Chondrocyte (in vitro differentiated cells): ENCODE measurements around the gene MIF. TPM values are rescaled to one million over a fixed set of nuclear protein-coding genes. Genes with fewer than 3 reads are reported as not detected.
A peak's percentile ranks its signal among the peaks of the same experiment; 100 is the strongest.

Experiments
- DNase-seq: peaks from one replicate; pipeline ENCODE4 v3.0.0; 2021; ENCODE audit warnings: mixed read lengths, low spot score
- H3K27ac Mint-ChIP-seq: one replicate; pipeline ENCODE4 v1.8.0; 2021; ENCODE audit warnings: mild to moderate bottlenecking, moderate library complexity, mixed read lengths; ENCODE audit not compliant: unreplicated experiment
- H3K27me3 Mint-ChIP-seq: 2 replicates; pipeline ENCODE4 v1.8.0; 2021; ENCODE audit warnings: low read depth, mixed read lengths
- H3K36me3 Mint-ChIP-seq: 2 replicates; pipeline ENCODE4 v1.8.0; 2021; ENCODE audit warnings: low read depth, mixed read lengths
- H3K4me1 Mint-ChIP-seq: 2 replicates; pipeline ENCODE4 v1.8.0; 2021; ENCODE audit warnings: low read depth, mild to moderate bottlenecking, mixed read lengths
- H3K4me3 Mint-ChIP-seq: one replicate; pipeline ENCODE4 v1.8.0; 2021; ENCODE audit warnings: mild to moderate bottlenecking, moderate library complexity, mixed read lengths; ENCODE audit not compliant: unreplicated experiment
- H3K9me3 Mint-ChIP-seq: 2 replicates; pipeline ENCODE4 v1.8.0; 2021; ENCODE audit warnings: low read depth, mixed read lengths
- total RNA-seq: library from RNA; stranded (reverse); gene quantifications from 3 replicates; pipeline ENCODE4 v1.2.1, GENCODE V29; 2021
- TF ChIP-seq, protein P1 (sequence below): fragments of 200-600 bp; sonication (generic); IDR thresholded peaks from 2 replicates; pipeline ENCODE4 v1.5.0; 2021; ENCODE audit warnings: antibody characterized with exemption, mild to moderate bottlenecking, moderate library complexity

MIF gene
- total RNA-seq, 1 donor from 2014 or later, result 502 TPM

DNA sequence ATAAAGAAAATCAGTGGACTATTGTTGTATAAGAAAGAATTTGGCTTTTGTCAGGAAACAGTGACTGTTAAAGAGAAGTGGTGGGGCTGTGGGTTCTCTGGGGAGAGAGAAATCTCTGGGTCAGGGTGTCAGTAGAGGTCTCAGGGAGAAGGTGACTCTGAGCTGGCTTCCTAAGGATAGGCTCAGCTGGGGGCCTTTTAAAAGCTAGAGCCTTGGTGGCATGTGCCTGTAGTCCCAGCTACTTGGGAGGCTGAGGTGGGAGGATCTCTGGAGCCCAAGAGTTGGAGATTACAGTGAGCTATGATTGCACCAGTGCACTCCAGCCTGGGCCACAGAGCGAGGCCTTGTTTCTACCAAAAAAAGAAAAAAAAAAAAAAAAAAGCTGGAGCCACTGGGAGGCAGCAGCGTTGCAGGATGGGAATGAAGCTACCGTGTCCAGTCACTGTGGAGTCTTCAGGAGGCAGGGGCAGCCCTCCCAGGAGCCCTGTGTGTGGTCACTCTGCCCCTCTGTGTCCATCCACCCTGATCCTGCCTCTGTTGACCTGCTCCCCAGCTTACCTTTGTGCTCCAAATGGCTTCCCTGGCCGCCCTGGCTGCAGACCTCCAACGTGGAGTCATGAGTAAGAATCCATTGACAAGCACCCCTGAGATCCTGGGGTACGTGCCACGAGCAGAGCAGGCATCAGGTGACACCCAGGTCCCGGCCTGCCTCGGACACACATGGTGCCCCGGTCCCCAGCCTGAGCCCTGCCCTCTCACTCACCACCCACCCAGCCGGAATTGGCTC lies 5.4 kb upstream of the MIF start:
- TF ChIP-seq, protein P1, sequence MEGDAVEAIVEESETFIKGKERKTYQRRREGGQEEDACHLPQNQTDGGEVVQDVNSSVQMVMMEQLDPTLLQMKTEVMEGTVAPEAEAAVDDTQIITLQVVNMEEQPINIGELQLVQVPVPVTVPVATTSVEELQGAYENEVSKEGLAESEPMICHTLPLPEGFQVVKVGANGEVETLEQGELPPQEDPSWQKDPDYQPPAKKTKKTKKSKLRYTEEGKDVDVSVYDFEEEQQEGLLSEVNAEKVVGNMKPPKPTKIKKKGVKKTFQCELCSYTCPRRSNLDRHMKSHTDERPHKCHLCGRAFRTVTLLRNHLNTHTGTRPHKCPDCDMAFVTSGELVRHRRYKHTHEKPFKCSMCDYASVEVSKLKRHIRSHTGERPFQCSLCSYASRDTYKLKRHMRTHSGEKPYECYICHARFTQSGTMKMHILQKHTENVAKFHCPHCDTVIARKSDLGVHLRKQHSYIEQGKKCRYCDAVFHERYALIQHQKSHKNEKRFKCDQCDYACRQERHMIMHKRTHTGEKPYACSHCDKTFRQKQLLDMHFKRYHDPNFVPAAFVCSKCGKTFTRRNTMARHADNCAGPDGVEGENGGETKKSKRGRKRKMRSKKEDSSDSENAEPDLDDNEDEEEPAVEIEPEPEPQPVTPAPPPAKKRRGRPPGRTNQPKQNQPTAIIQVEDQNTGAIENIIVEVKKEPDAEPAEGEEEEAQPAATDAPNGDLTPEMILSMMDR, result peak; percentile 50
- Mint-ChIP-seq H3K36me3 (no peaks in the 10 kb centered on the region), H3K9me3 (no peaks in the 10 kb centered on the region), H3K27ac (peak overlapping the region; percentile 92), H3K27me3 (no peaks in the 10 kb centered on the region), H3K4me3 (no peak overlapping the region), H3K4me1 (peaks cover 17% of the 10 kb centered on the region)
- DNase-seq, result no peak

DNA sequence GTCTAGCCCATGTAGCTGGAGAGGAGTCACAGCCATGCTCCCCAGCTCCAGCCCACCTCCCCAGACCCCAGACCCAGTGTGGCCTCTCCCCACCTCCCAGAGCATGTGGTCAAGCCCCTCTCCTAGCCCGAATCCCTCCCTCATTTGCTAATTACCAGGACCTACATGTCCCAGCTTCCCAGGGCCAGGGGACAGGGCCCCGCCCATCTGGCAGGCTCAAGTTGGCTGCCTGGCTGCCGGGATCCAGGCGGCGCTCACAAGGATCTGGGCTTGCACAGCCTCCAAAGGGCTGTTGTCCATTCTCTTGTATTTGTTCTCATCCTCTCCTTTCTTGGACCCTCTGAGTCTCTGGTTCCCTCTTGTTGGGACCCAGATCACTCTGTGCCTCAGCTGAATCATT lies 4.6 kb upstream of the MIF start:
- TF ChIP-seq, protein P1, result no peak
- Mint-ChIP-seq H3K36me3 (no peaks in the 10 kb centered on the region), H3K4me3 (no peak overlapping the region), H3K27ac (peak overlapping the region; percentile 68), H3K9me3 (no peaks in the 10 kb centered on the region), H3K4me1 (peaks cover 18% of the 10 kb centered on the region), H3K27me3 (no peaks in the 10 kb centered on the region)
- no peak for DNase-seq

DNA sequence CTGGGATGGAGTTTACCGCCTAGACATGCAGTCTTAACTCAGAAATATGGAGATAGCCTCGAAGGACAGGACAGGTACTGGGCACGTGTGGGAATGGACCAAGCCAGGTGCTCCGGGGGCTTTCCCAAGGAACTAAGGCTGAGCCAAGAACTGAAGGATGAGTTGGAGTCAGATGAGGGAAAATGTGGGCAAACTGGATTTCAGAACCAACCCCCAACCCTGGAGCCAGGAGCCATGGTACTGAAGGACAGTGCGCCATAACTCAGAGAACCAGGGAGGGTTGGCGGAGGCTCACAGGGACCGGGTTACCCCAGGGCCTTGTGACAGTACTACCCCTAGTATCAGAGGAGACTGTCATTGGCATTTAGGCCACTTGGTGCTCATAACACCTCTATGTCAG lies 2.5 kb upstream of the MIF start:
- H3K9me3 Mint-ChIP-seq, result no peaks in the 10 kb centered on the region
- H3K27ac Mint-ChIP-seq, result no peak overlapping the region
- peaks cover 29% of the 10 kb centered on the region for H3K4me1 Mint-ChIP-seq
- TF ChIP-seq, protein P1, result no peak
- H3K27me3 Mint-ChIP-seq, result no peaks in the 10 kb centered on the region
- no peak for DNase-seq
- H3K4me3 Mint-ChIP-seq, result no peak overlapping the region
- no peaks in the 10 kb centered on the region for H3K36me3 Mint-ChIP-seq

DNA sequence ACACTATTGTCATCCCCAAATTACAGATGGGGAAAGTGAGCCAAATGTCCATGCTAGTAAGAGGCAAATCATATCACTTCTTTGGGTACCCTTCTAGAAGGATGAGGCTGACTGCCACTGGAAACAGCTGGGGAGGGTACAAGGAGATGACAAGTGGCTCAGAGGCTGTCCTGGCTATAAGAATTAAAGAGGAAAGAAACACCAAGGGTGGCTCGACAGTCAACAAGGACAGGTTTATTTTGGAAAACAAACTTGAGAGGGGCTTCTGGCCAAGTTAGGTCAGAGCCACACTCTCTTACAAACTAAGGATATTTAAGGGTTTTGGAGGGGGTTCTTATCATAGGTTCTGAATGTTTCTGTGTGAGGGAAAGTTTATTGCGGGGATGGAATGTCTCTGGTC lies 2.1 kb upstream of the MIF start:
- TF ChIP-seq, protein P1, result no peak
- Mint-ChIP-seq H3K27me3 (no peaks in the 10 kb centered on the region), H3K36me3 (peaks cover 3% of the 10 kb centered on the region), H3K9me3 (no peaks in the 10 kb centered on the region), H3K4me3 (no peak overlapping the region), H3K27ac (no peak overlapping the region), H3K4me1 (peaks cover 32% of the 10 kb centered on the region)
- no peak for DNase-seq

DNA sequence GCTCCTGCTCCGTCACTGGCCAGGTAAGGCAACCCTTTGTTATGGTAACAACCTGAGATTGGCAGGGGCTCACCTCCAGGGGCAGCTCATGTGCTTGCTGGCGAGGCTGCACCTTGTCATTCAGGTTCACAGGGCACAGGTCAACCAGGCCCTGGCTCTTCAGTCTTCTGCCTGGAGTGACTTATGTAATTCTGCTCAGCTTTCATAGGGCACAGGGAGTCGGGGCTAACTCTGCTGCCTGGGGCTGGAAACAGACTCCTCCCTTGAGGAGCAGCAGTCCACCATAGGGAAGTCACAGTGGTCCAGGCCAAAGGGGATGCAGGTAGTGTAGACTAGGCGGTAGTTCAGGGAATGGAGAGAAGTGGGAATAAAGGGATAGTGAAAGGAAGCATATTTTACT lies 1.5 kb upstream of the MIF start:
- Mint-ChIP-seq H3K27ac (no peak overlapping the region), H3K4me1 (peaks cover 35% of the 10 kb centered on the region), H3K9me3 (no peaks in the 10 kb centered on the region), H3K27me3 (no peaks in the 10 kb centered on the region), H3K4me3 (no peak overlapping the region), H3K36me3 (peaks cover 4% of the 10 kb centered on the region)
- TF ChIP-seq, protein P1, result no peak
- DNase-seq, result no peak
